GM18511 (cell line): ENCODE measurements around the gene ANKS1B.

ENCODE experiments used
- ATAC-seq: cut with Tn5 transposase; IDR thresholded peaks from one replicate; pipeline ENCODE4 v1.9.1; 2021; ENCODE audit warnings: mild to moderate bottlenecking, moderate library complexity; ENCODE audit not compliant: unreplicated experiment

The ANKS1B gene

GRCh38 chr12:98724384-98725155 lies 1260.2 kb downstream of the ANKS1B start:
- ATAC-seq = no peak

DNA sequence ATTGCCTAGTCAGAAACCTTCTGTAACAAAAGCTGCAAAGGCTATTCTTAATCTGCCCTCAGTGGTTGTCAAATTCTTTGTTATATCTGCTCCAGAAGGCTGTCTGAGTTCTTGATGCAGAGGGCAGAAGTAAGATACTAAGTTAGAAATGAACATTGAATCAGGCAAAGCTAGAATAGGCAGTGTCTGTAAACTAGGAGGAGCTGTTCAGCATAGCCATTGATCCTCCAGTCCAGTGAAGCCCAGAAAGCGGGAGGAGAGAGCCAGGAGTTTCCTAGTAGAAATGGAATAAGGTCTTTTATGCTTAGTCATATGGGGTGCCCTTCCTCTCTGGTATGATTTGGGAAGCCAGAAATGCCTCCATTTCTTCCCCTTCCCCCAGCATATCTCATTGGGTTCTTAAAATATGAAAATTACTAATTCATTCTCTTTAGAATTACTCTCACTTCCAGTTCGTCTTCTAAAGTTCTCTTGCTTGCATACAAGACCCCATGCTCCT lies 1263.5 kb downstream of the ANKS1B start:
- no peak for ATAC-seq

DNA sequence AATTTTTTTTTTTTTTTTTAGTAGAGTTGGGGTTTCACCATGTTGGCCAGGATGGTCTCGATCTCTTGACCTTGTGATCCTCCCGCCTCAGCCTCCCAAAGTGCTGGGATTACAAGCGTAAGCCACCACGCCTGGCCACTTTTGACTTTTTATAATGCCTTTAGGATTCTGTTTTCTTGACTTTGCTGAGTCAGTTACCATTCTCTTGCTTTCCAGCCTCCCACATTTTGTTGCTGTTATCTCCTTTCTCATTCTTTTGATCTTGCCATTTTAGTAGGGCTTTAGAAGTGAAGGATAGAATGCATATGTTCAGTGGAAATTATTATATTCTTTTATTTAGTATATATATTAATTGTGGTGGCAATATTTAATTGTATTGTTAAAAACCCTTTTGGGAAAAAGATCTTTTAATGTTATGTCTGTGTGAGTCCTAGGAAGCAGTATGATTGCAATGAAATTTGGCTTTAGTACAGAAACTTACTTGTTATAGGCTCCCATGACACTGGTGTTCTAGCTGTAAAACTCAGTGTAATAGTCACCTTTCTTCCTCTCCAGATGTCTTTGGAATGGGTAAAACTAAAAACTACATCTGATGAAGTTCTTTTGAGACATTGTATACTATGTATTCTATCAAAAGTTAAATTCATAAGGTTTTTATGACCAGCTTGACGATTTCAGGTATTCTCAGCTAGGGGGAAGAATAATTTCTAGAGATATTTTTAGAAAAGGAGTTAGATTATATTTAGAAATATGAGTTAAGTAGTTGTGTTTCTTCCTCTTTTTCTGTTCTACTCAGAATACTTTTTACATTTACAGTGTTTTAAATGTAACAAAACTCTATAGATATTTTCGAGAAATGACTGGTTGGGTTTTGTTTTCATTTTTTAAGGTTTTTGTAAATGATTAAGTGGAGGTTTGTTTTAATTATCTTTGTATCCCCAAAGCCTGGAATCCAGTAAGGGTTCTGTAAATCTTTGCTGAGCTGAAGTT lies 1264.9 kb downstream of the ANKS1B start:
- peak; percentile 72 for ATAC-seq

DNA sequence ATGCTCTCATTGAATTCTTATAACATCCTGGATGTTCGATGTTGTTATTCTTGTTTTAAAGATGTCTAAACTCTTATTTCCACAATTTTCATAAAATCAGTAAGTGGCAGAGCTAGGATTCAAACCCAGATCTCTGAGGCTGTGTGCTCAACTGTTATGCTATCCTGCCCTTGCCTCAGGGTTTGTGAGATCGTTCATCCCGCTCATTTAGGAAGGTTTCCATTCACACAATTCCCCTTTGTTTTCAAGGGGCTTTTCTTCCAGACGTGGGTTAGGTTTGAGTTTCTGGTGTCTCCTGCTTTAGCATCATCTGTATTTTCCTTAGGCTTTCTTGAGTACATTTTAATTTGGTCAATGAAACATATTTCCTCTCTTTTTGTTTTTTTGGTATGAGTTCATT lies 1270.3 kb downstream of the ANKS1B start:
- ATAC-seq = no peak

DNA sequence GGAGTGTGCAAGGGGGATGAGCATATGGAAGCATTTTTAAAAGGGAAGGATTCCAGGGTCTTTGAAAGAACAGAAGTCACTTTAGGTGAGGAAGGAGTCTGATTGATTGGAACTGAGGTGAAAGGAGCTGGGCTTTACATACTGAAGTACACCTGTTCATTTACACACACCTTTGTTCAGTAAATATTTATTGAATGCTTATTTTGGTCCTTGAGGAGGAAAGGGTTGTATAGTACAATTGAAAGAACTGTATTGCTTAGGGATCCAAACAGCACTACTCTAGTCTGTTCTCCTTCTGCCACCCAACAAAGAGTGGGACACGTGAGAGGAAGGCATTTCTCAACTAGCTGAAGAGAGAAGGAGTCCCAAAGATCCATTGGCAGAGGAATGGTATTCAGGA lies 1275.7 kb downstream of the ANKS1B start:
- no peak for ATAC-seq

GRCh38 chr12:98701166-98701565 lies 1283.6 kb downstream of the ANKS1B start:
- ATAC-seq = no peak

- no peak for ATAC-seq
These were observed 1285.2 kb downstream of the ANKS1B start for GRCh38 chr12:98699586-98699985.

- ATAC-seq = peak; percentile 90
These were observed 1285.9 kb downstream of the ANKS1B start for GRCh38 chr12:98698603-98699463.

GRCh38 chr12:98697209-98697608 lies 1287.5 kb downstream of the ANKS1B start:
- ATAC-seq = no peak

DNA sequence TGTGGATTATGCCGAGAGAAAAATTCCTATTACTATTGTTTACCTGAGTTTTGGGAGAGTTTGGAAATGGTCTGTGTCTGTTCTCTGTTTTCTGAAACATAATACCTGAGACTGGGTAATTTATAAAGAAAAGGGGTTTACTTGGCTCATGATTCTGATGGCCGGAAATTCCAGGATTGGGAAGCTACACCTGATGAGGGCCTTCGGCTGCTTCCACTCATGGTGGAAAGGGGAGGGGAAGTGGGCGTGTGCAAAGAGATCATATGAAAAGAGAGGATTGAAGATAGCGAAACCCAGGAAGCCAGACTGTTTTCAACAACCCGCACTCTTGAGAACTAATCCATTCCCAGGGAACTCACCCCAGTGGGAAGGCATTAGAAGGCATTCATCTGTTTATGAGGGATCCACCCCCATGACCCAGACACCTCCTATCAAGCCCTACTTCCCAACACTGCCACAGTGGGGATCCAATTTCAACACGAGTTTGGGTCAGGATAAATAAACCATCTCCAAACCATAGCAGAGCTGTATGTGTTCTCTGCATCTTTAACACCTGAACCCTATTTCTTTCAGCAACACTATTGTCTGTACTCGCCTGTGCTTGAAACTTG lies 1288.6 kb downstream of the ANKS1B start:
- ATAC-seq = no peak

- no peak for ATAC-seq
These were observed 1293.4 kb downstream of the ANKS1B start for GRCh38 chr12:98691351-98691750.

- ATAC-seq = no peak
These were observed 1298.1 kb downstream of the ANKS1B start for GRCh38 chr12:98686603-98687002.
